ENCODE data around the gene SLC8B1. TPM values are rescaled to one million over a fixed set of nuclear protein-coding genes. Genes with fewer than 3 reads are reported as not detected.

SLC8B1 gene
- total RNA-seq, 1 donor from 2014 or later, result 44.6 TPM

DNA sequence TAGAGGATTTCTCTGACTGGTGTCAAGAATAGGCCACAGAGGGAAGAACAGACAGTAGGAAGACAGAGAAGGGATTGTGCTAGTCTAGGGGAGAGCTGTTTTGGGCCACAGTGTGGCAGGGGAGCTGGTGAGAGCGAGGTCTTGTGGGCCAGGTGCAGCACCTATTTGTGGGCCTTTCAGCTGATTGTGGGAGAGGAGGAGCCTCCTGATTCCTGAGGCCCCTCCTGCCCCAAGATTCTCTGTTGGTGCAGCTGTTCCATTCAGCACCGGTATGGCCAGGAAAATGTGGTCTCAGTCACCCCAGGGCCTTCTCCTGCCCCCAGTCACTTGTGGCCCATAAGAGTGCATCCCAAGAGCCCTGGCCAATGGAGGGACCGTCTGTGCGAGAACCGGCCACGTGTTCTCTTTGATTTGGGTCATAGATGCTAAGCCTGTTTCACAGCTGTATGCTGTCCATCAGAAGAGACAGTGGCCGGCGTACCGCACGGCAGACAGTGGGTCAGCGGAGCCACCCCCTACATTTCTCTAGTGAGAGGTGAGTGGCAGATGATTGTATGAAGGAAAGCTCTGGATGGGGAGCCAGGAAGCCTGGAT lies 86.0 kb downstream of the SLC8B1 start:
- H3K27me3 Mint-ChIP-seq (ENCODE audit: unreplicated experiment), result peaks cover 8% of the 10 kb centered on the region
- no peak overlapping the region for H3K4me3 Mint-ChIP-seq (ENCODE audit: unreplicated experiment)

More for the DNA sequence above, 86.0 kb downstream of the SLC8B1 start:
- Mint-ChIP-seq H3K27ac (ENCODE audit: unreplicated experiment) (no peak overlapping the region), H3K36me3 (ENCODE audit: low read depth, unreplicated experiment) (peaks cover 4% of the 10 kb centered on the region), H3K4me1 (ENCODE audit: unreplicated experiment) (peaks cover 20% of the 10 kb centered on the region), H3K9me3 (ENCODE audit: unreplicated experiment) (no peaks in the 10 kb centered on the region)
- no peak for DNase-seq (ENCODE audit: low spot score)
- TF ChIP-seq, protein P1, sequence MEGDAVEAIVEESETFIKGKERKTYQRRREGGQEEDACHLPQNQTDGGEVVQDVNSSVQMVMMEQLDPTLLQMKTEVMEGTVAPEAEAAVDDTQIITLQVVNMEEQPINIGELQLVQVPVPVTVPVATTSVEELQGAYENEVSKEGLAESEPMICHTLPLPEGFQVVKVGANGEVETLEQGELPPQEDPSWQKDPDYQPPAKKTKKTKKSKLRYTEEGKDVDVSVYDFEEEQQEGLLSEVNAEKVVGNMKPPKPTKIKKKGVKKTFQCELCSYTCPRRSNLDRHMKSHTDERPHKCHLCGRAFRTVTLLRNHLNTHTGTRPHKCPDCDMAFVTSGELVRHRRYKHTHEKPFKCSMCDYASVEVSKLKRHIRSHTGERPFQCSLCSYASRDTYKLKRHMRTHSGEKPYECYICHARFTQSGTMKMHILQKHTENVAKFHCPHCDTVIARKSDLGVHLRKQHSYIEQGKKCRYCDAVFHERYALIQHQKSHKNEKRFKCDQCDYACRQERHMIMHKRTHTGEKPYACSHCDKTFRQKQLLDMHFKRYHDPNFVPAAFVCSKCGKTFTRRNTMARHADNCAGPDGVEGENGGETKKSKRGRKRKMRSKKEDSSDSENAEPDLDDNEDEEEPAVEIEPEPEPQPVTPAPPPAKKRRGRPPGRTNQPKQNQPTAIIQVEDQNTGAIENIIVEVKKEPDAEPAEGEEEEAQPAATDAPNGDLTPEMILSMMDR (IDR thresholded peaks at IDR 0.05; ENCODE audit: unreplicated experiment), result no peak

Small RNA genes within 50 kb of the gene (microRNA-seq; reads per million reads assigned to microRNA genes)
- 0.28 reads per million for gene MIR6762 (ENCODE audit: unreplicated experiment)

Other genes starting within 250 kb of the SLC8B1 start
- 0.21 TPM for gene RASAL1, start 199.3 kb downstream of the SLC8B1 start, total RNA-seq (ENCODE audit: unreplicated experiment)
- gene CFAP73, start 185.4 kb downstream of the SLC8B1 start, total RNA-seq (ENCODE audit: unreplicated experiment), result not detected
- 47.5 TPM for gene DDX54, start 149.6 kb downstream of the SLC8B1 start, total RNA-seq (ENCODE audit: unreplicated experiment)
- 11.7 TPM for gene RITA1, start 149.4 kb downstream of the SLC8B1 start, total RNA-seq (ENCODE audit: unreplicated experiment)
- gene TPCN1, start 113.6 kb downstream of the SLC8B1 start, total RNA-seq (ENCODE audit: unreplicated experiment), result 8.4 TPM
- 26.6 TPM for gene PLBD2, start 23.5 kb upstream of the SLC8B1 start, total RNA-seq (ENCODE audit: unreplicated experiment)
- gene SDS, start 68.8 kb upstream of the SLC8B1 start, total RNA-seq (ENCODE audit: unreplicated experiment), result not detected
- 1.3 TPM for gene SDSL, start 87.3 kb upstream of the SLC8B1 start, total RNA-seq (ENCODE audit: unreplicated experiment)
- not detected for gene LHX5, start 136.8 kb upstream of the SLC8B1 start, total RNA-seq (ENCODE audit: unreplicated experiment)

Measured in endothelial cell (in vitro differentiated cells).